Tibial artery (tissue), 4 donors: Measurements from ENCODE around the gene TMEM269.
"Not testable (repeated sequence)": the region's sequence is repeated elsewhere in the genome, so short reads cannot be mapped to it uniquely, and the experiment has no call there.

Experiments used
- DNase-seq, 2 donors: peaks; one replicate each; pipeline ENCODE4 v3.0.0-alpha.2; 2019
- H3K27ac ChIP-seq, 2 donors: fragments of 200-600 bp; sonication (generic) in 1 of 2; 1 replicate in 1 of 2; 2 replicates in 1 of 2; pipeline ENCODE4 v1.5.1; 2018 to 2019; ENCODE audit warnings: mild to moderate bottlenecking in 1 of 2
- H3K27me3 ChIP-seq, 2 donors: fragments of 200-600 bp; sonication (generic) in 1 of 2; one replicate each; pipeline versions ENCODE4 v1.5.1 to v1.6.0; 2016 to 2019
- H3K36me3 ChIP-seq, 3 donors: fragments of 200-600 bp; sonication (generic) in 2 of 3; one replicate each; pipeline ENCODE4 v1.5.1; 2016 to 2019; ENCODE audit warnings: mild to moderate bottlenecking in 2 of 3
- H3K4me1 ChIP-seq, 4 donors: fragments of 200-600 bp; sonication (generic) in 2 of 4; 1 replicate in 3 of 4; 2 replicates in 1 of 4; pipeline ENCODE4 v1.5.1; 2016 to 2019
- H3K4me3 ChIP-seq, 2 donors: fragments of 200-600 bp; sonication (generic) in 1 of 2; 1 replicate in 1 of 2; 2 replicates in 1 of 2; pipeline ENCODE4 v1.5.1; 2018 to 2019; ENCODE audit warnings: mild to moderate bottlenecking in 2 of 2
- H3K9me3 ChIP-seq, 3 donors: fragments of 200-600 bp; sonication (generic) in 1 of 3; one replicate each; pipeline ENCODE4 v1.5.1; 2016 to 2019
- intact Hi-C: fragments of 100-400 bp; cut with DNase I; formaldehyde crosslinking; loops from one replicate; pipeline ENCODE4 v1.15.0; 2023; ENCODE audit warnings: low total_unique reads
- TF ChIP-seq, protein P1 (sequence below), 2 experiments: fragments of 200-600 bp in 1 of 2; fragments of 450-650 bp in 1 of 2; IDR thresholded peaks; one replicate each; pipeline ENCODE4 v1.5.1; 2017 to 2019; ENCODE audit warnings: antibody characterized with exemption in 2 of 2, mild to moderate bottlenecking in 1 of 2, moderate library complexity in 1 of 2

Gene TMEM269

GRCh38 chr1:42807056-42807668 lies 22.4 kb downstream of the TMEM269 start:
- intact Hi-C loops, result no loop called here
- TF ChIP-seq, protein P1, sequence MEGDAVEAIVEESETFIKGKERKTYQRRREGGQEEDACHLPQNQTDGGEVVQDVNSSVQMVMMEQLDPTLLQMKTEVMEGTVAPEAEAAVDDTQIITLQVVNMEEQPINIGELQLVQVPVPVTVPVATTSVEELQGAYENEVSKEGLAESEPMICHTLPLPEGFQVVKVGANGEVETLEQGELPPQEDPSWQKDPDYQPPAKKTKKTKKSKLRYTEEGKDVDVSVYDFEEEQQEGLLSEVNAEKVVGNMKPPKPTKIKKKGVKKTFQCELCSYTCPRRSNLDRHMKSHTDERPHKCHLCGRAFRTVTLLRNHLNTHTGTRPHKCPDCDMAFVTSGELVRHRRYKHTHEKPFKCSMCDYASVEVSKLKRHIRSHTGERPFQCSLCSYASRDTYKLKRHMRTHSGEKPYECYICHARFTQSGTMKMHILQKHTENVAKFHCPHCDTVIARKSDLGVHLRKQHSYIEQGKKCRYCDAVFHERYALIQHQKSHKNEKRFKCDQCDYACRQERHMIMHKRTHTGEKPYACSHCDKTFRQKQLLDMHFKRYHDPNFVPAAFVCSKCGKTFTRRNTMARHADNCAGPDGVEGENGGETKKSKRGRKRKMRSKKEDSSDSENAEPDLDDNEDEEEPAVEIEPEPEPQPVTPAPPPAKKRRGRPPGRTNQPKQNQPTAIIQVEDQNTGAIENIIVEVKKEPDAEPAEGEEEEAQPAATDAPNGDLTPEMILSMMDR (IDR thresholded peaks at IDR 0.05), result no peak
- Histone ChIP-seq H3K9me3 (no peaks in the 10 kb centered on the region), H3K36me3 (peaks cover 13 to 38% (median 22%) of the 10 kb centered on the region in 3 donors), H3K4me1 (no peaks in the 10 kb centered on the region), H3K4me3 (no peak overlapping the region), H3K27ac (no peak overlapping the region), H3K27me3 (no peaks in the 10 kb centered on the region)
- no peak for DNase-seq

DNA sequence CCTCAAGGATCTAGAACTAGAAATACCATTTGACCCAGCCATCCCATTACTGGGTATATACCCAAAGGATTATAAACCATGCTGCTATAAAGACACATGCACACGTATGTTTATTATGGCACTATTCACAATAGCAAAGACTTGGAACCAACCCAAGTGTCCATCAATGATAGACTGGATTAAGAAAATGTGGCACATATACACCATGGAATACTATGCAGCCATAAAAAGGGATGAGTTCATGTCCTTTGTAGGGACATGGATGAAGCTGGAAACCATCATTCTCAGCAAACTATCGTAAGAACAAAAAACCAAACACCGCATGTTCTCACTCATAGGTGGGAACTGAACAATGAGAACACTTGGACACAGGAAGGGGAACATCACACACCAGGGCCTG lies 30.0 kb downstream of the TMEM269 start:
- DNase-seq, H3K4me3 ChIP-seq, H3K27me3 ChIP-seq, H3K9me3 ChIP-seq, H3K27ac ChIP-seq: not testable (repeated sequence)
- peaks cover 0 to 12% (median 4%) of the 10 kb centered on the region in 3 donors for H3K36me3 ChIP-seq
- intact Hi-C loops, result loop anchor here (5.0 kb wide), 1 partner anchor 48 kb away; the partner anchor contains the start of genes C1orf50 and P3H1
- H3K4me1 ChIP-seq, result peaks cover 0 to 20% (median 13%) of the 10 kb centered on the region in 4 donors

- TF ChIP-seq, protein P1 (IDR thresholded peaks at IDR 0.05), result no peak
- intact Hi-C loops, result loop anchor here (2.0 to 5.0 kb wide), 2 partner anchors 49 to 133 kb away; partner anchors contain the start of genes C1orf50, P3H1 and YBX1
- peak overlapping the region; percentile 62 to 66 for H3K4me3 ChIP-seq
- H3K4me1 ChIP-seq, result peaks cover 0 to 20% (median 13%) of the 10 kb centered on the region in 4 donors
- H3K27me3 ChIP-seq, result no peaks in the 10 kb centered on the region
- H3K27ac ChIP-seq, result peak overlapping the region; percentile 87 to 91
- no peak for DNase-seq
- peaks cover 0 to 5% (median 2%) of the 10 kb centered on the region in 3 donors for H3K36me3 ChIP-seq
- H3K9me3 ChIP-seq, result no peaks in the 10 kb centered on the region
These were observed 31.3 kb downstream of the TMEM269 start for GRCh38 chr1:42815941-42816584.

GRCh38 chr1:42816585-42817439 lies 32.0 kb downstream of the TMEM269 start, which contains the start of the genes ERMAP and SVBP:
ERMAP (plus strand) TSS chr1:42817122; CDS start chr1:42830449, 13,327 bp downstream.
SVBP (minus strand) TSS chr1:42817397; CDS start chr1:42816544, 853 bp downstream.
- Histone ChIP-seq H3K36me3 (no peaks in the 10 kb centered on the region), H3K4me3 (peak within 1 kb of the TSS; percentile 62 to 66), H3K27ac (peak within 1 kb of the TSS; percentile 87 to 91), H3K9me3 (no peaks in the 10 kb centered on the region), H3K4me1 (peaks cover 0 to 20% (median 13%) of the 10 kb centered on the region in 4 donors), H3K27me3 (no peaks in the 10 kb centered on the region)
- TF ChIP-seq, protein P1 (IDR thresholded peaks at IDR 0.05), result no peak
- DNase-seq, result peak; percentile 88 to 95
- intact Hi-C loops, result loop anchor here (2.0 to 5.0 kb wide), 2 partner anchors 50 to 134 kb away; partner anchors contain the start of genes C1orf50, P3H1 and YBX1

GRCh38 chr1:42817440-42817767 lies 32.6 kb downstream of the TMEM269 start:
- Histone ChIP-seq H3K4me1 (peaks cover 0 to 23% (median 13%) of the 10 kb centered on the region in 4 donors), H3K27ac (peak overlapping the region; percentile 87 to 91), H3K4me3 (peak overlapping the region; percentile 62 to 66), H3K9me3 (no peaks in the 10 kb centered on the region), H3K36me3 (no peaks in the 10 kb centered on the region), H3K27me3 (no peaks in the 10 kb centered on the region)
- TF ChIP-seq, protein P1 (IDR thresholded peaks at IDR 0.05), result no peak
- intact Hi-C loops, result loop anchor here (2.0 to 5.0 kb wide), 2 partner anchors 50 to 135 kb away; partner anchors contain the start of genes C1orf50, P3H1 and YBX1
- no peak for DNase-seq
